Measurements from ENCODE around the gene C16orf89.

- TF ChIP-seq POLR2A (IDR thresholded peaks at IDR 0.05; ENCODE audit: low read length) (no peak), GATA1 (IDR thresholded peaks at IDR 0.05; ENCODE audit: low read depth, low read length) (no peak)
Measured at GRCh38 chr16:5001986-5002385, 63.8 kb downstream of the C16orf89 start.
